Heart left ventricle (tissue), 13 donors: ENCODE results near the gene CAPN12.
"Not testable (repeated sequence)": the region's sequence is repeated elsewhere in the genome, so short reads cannot be mapped to it uniquely, and the experiment has no call there.

Experiments used
- CTCF ChIP-seq, 12 donors: fragments of 200-600 bp; sonication (generic) in 4 of 12; IDR thresholded peaks; one replicate each; pipeline versions ENCODE4 v1.5.0 to v1.8.0; 2018 to 2022; ENCODE audit warnings: antibody characterized with exemption in 12 of 12, mild to moderate bottlenecking in 5 of 12
- POLR2A ChIP-seq, 2 donors: fragments of 450-650 bp; IDR thresholded peaks; one replicate each; pipeline ENCODE4 v1.6.1; 2017; ENCODE audit warnings: antibody characterized with exemption in 2 of 2, mild to moderate bottlenecking in 2 of 2, moderate library complexity in 2 of 2
- donor health status: ischemic (EF 13 %, LVEDD 7.1; RV severe dilation, severe dysfunction).
- donor health status: DM: no; HTN: yes; CAD: no.
- donor health status: DM: no; HTN: no; CAD: no.
- donor health status: ischemic (EF 25% LVEDD 6.9; RV normal size, moderate dysfunction).
- donor health status: ischemic (EF 25% LVEDD 5.7; RV mildly dilated, moderate dysfunction).
- donor health status: ischemic (EF 35%, LVEDD 5.7; RV mildly dilated, moderate dysfunction).
- donor health status: nonischemic (EF 11% LVEDD 7.7; RV severe dilation, severe dysfunction).
- donor health status: DM: yes; HTN: yes; CAD: no.
- donor health status: PGD.
- donor health status: ischemic (EF 29% LVEDD 5.4; RV normal size, mild dysfunction).
- donor health status: nonischemic (EF 23%, LVEDD 6.1; RV moderate dilation, normal function).

DNA sequence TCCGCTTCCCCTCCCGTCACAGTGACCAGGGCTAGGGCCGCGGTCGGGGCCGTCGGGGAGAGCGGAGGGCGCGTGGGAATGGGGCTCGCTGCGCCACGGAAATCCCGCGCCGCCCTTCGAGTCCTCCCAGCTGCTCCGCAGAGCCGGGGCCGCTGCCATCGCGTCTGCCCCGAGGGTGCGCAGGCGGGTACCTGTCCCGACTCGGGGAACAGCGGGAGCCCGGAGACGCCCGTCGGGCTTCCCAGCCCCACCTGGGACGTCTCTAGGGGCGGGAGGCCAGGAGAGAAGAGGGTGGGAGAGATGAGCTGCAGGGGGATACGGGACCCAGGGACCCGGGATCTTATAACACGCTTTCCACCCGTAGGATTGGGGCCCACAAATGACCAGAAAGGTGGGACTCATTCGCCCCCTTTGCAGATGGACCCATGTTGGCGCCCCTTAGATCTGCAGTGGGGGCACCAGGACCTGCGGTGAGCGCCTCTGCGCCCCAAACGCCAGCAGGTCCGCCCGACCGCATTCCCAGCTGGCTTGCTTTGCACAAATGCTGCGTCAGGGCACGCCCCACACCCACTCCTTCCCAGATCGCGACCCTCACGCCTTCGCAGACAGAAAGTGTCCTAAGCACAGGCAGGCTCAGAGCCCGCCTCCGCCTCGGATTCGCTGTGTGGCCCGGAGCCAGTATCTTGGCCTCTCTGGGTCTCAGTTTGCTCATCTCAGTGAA lies 26.1 kb upstream of the CAPN12 start:
- TF ChIP-seq CTCF, POLR2A (IDR thresholded peaks at IDR 0.05): not testable (repeated sequence)
